ENCODE results near the gene CADM4. TPM values are rescaled to one million over a fixed set of nuclear protein-coding genes. Genes with fewer than 3 reads are reported as not detected.

The CADM4 gene
- total and polyA plus RNA-seq, 11 donors: 4.6 to 13.2 (median 8.7) TPM

GRCh38 chr19:43633520-43633919 is 6.1 kb downstream of the CADM4 start:
- no peak overlapping the region for H3K27ac ChIP-seq
- H3K36me3 ChIP-seq: no peaks in the 10 kb centered on the region
- no peaks in the 10 kb centered on the region for H3K9me3 ChIP-seq
- 87 to 93% (median 89%) methylated on average over 4 of the region's 4 CpGs for WGBS, 4 donors
- DNase-seq (no peak), ATAC-seq (no peak)
- intact Hi-C loops (cut with DNase I): no loop called here
- no peaks in the 10 kb centered on the region for H3K4me1 ChIP-seq
- peaks cover 0 to 6% (median 0%) of the 10 kb centered on the region in 9 donors for H3K27me3 ChIP-seq
- TF ChIP-seq CTCF (IDR thresholded peaks at IDR 0.05): no peak
- no peak for TF ChIP-seq POLR2A (IDR thresholded peaks at IDR 0.05)
- no peak overlapping the region for H3K4me3 ChIP-seq

- no peaks in the 10 kb centered on the region for H3K4me1 ChIP-seq
- intact Hi-C loops (cut with DNase I): no loop called here
- H3K27me3 ChIP-seq: no peaks in the 10 kb centered on the region
- 79 to 89% (median 85%) methylated on average over 5 of the region's 5 CpGs for WGBS, 4 donors
- DNase-seq (no peak), ATAC-seq (no peak)
- H3K9me3 ChIP-seq: no peaks in the 10 kb centered on the region
- TF ChIP-seq POLR2A (IDR thresholded peaks at IDR 0.05) (no peak), CTCF (IDR thresholded peaks at IDR 0.05) (no peak)
- no peaks in the 10 kb centered on the region for H3K36me3 ChIP-seq
- H3K4me3 ChIP-seq: no peak overlapping the region
- no peak overlapping the region for H3K27ac ChIP-seq
These were observed 8.2 kb downstream of the CADM4 start for GRCh38 chr19:43631491-43631890.

- WGBS, 4 donors: 88 to 100% (median 91%) methylated on average over 3 of the region's 3 CpGs
- no peaks in the 10 kb centered on the region for H3K36me3 ChIP-seq
- no peak overlapping the region for H3K4me3 ChIP-seq
- no peak overlapping the region for H3K27ac ChIP-seq
- H3K9me3 ChIP-seq: no peaks in the 10 kb centered on the region
- no peaks in the 10 kb centered on the region for H3K4me1 ChIP-seq
- intact Hi-C loops (cut with DNase I): no loop called here
- TF ChIP-seq POLR2A (IDR thresholded peaks at IDR 0.05) (no peak), CTCF (IDR thresholded peaks at IDR 0.05) (no peak)
- ATAC-seq (no peak), DNase-seq (no peak)
- peaks cover 0 to 2% (median 0%) of the 10 kb centered on the region in 9 donors for H3K27me3 ChIP-seq
These were observed 10.9 kb downstream of the CADM4 start for GRCh38 chr19:43628646-43629326.

DNA sequence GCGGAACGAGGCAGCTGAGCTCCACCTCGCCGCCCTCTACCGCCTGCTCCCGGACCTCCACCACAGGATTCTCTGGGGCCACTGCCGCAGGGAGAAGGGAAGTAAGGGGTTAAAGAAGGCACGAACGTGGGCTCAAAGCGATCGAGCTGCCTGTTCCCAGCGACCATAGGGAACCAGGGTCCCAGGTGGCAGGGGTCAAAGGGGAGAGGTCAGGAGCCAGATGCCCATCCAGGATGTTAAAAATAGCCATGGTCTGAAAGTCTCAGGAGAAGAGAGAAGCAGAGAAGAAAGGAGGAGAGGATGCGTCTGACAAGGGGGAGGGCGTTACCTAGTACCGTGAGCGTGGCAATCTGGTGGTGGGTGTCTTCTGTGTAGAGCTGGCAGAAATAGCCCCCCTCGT is 12.8 kb downstream of the CADM4 start:
- Histone ChIP-seq H3K27me3 (peaks cover 0 to 2% (median 0%) of the 10 kb centered on the region in 9 donors), H3K36me3 (no peaks in the 10 kb centered on the region), H3K9me3 (no peaks in the 10 kb centered on the region), H3K27ac (no peak overlapping the region), H3K4me1 (no peaks in the 10 kb centered on the region), H3K4me3 (no peak overlapping the region)
- intact Hi-C loops (cut with DNase I): no loop called here
- ATAC-seq (no peak), DNase-seq (no peak)
- WGBS, 4 donors: 53 to 67% (median 57%) methylated on average over 17 of the region's 17 CpGs
- TF ChIP-seq CTCF (IDR thresholded peaks at IDR 0.05) (no peak), POLR2A (IDR thresholded peaks at IDR 0.05) (no peak)
